HepG2 (cell line): ENCODE results near the gene GTF2I. TPM values are rescaled to one million over a fixed set of nuclear protein-coding genes. Genes with fewer than 3 reads are reported as not detected.

ENCODE experiments used
- CENPX ChIP-seq: sonication (generic); formaldehyde crosslinking; IDR thresholded peaks from 2 replicates; pipeline ENCODE4 v1.9.0; 2021; ENCODE audit warnings: mild to moderate bottlenecking, missing genetic modification reagents, moderate library complexity
- FOXK1 ChIP-seq: sonication (generic); formaldehyde crosslinking; IDR thresholded peaks from 2 replicates; pipeline ENCODE4 v1.4.0; 2020; ENCODE audit warnings: low read depth, missing genetic modification reagents, borderline replicate concordance
- HIVEP1 ChIP-seq: sonication (generic); formaldehyde crosslinking; IDR thresholded peaks from 2 replicates; pipeline ENCODE4 v1.4.0; 2020; ENCODE audit warnings: mild to moderate bottlenecking, missing genetic modification reagents
- HMGXB3 ChIP-seq: sonication (generic); formaldehyde crosslinking; IDR thresholded peaks from 2 replicates; pipeline ENCODE4 v1.4.0; 2020; ENCODE audit warnings: missing genetic modification reagents, borderline replicate concordance
- IRF9 ChIP-seq: sonication (generic); formaldehyde crosslinking; IDR thresholded peaks from 2 replicates; pipeline ENCODE4 v1.8.0; 2022; ENCODE audit warnings: missing genetic modification reagents, mild to moderate bottlenecking, borderline replicate concordance
- PRPF4 ChIP-seq: fragments of 200-400 bp; formaldehyde crosslinking; IDR thresholded peaks from 2 replicates; pipeline ENCODE4 v1.6.1; 2016; ENCODE audit warnings: low read length, low read depth; ENCODE audit not compliant: poor library complexity, severe bottlenecking
- RBAK ChIP-seq: sonication (generic); formaldehyde crosslinking; IDR thresholded peaks from 2 replicates; pipeline ENCODE4 v1.5.1; 2020; ENCODE audit warnings: mild to moderate bottlenecking, missing genetic modification reagents
- SCMH1 ChIP-seq: sonication (generic); formaldehyde crosslinking; IDR thresholded peaks from 2 replicates; pipeline ENCODE4 v1.9.0; 2021; ENCODE audit warnings: missing genetic modification reagents, mild to moderate bottlenecking, borderline replicate concordance
- SMC3 ChIP-seq: IDR thresholded peaks from 2 replicates; pipeline ENCODE4 v1.6.1; 2011; ENCODE audit warnings: low read length, improper control_type of control experiment
- SOX5 ChIP-seq: IDR thresholded peaks from 2 replicates; pipeline ENCODE4 v1.6.1; 2016; ENCODE audit warnings: borderline replicate concordance
- TBX2 ChIP-seq: sonication (generic); formaldehyde crosslinking; IDR thresholded peaks from 2 replicates; pipeline ENCODE4 v1.5.0; 2020; ENCODE audit warnings: missing genetic modification reagents, mild to moderate bottlenecking, borderline replicate concordance
- XRCC5 ChIP-seq: fragments of 200-400 bp; formaldehyde crosslinking; optimal IDR thresholded peaks from 2 replicates; pipeline ENCODE3; 2017; ENCODE audit warnings: mild to moderate bottlenecking, low read length
- ZFAT ChIP-seq: sonication (generic); formaldehyde crosslinking; conservative IDR thresholded peaks from 2 replicates; pipeline ENCODE4 v1.8.1; 2023; ENCODE audit warnings: missing genetic modification reagents, inconsistent platforms
- ZMYM3 ChIP-seq: sonication (generic); formaldehyde crosslinking; IDR thresholded peaks from 2 replicates; pipeline ENCODE4 v1.5.1; 2020; ENCODE audit warnings: mild to moderate bottlenecking, missing genetic modification reagents
- ZNF281 ChIP-seq: sonication (generic); formaldehyde crosslinking; IDR thresholded peaks from 2 replicates; pipeline ENCODE4 v1.4.0; 2020; ENCODE audit warnings: missing genetic modification reagents, borderline replicate concordance
- ZNF350 ChIP-seq: sonication (generic); formaldehyde crosslinking; IDR thresholded peaks from 2 replicates; pipeline ENCODE4 v1.4.0; 2020; ENCODE audit warnings: mild to moderate bottlenecking, low read depth, missing genetic modification reagents, borderline replicate concordance
- ZNF431 ChIP-seq: sonication (generic); formaldehyde crosslinking; IDR thresholded peaks from 2 replicates; pipeline ENCODE4 v1.9.0; 2022; ENCODE audit warnings: missing genetic modification reagents, low read depth, mild to moderate bottlenecking, borderline replicate concordance
- ZNF432 ChIP-seq: sonication (generic); formaldehyde crosslinking; IDR thresholded peaks from 2 replicates; pipeline ENCODE4 v1.5.0; 2020; ENCODE audit warnings: missing genetic modification reagents, mild to moderate bottlenecking, borderline replicate concordance
- ZNF713 ChIP-seq: sonication (generic); formaldehyde crosslinking; IDR thresholded peaks from 2 replicates; pipeline ENCODE4 v1.4.0; 2020; ENCODE audit warnings: mild to moderate bottlenecking, missing genetic modification reagents
- ZNF740 ChIP-seq: sonication (generic); formaldehyde crosslinking; IDR thresholded peaks from 2 replicates; pipeline ENCODE4 v1.4.0; 2020; ENCODE audit warnings: missing genetic modification reagents
- polyA plus RNA-seq, 8 experiments: library from polyadenylated mRNA; depleted of rRNA in 3 of 8; stranded (reverse) in 7 of 8; unstranded in 1 of 8; fragments of >200 nt; fragmentation: Illumina TruSeq in 4 of 8; extraction: Trizol in 4 of 8; gene quantifications; 2 replicates each; pipeline versions ENCODE4 v1.2.1 to v1.2.3, GENCODE V29; 2011 to 2016; ENCODE audit warnings: low read depth in 4 of 8, missing spikeins in 1 of 8, mixed read lengths in 1 of 8; ENCODE audit not compliant: insufficient read depth in 1 of 8
- total RNA-seq, 5 experiments: library from RNA; depleted of rRNA; stranded (reverse); fragments of >200 nt; fragmentation: Illumina TruSeq; extraction: Trizol; gene quantifications; 2 replicates each; pipeline ENCODE4 v1.2.3, GENCODE V29; 2016; ENCODE audit warnings: low read depth in 1 of 5

GTF2I gene
- total and polyA plus RNA-seq, 2 of the 13 experiments (the other 11 are each of a cell fraction or from before 2014, with no cell fraction given), result 74.6 to 125 TPM

DNA sequence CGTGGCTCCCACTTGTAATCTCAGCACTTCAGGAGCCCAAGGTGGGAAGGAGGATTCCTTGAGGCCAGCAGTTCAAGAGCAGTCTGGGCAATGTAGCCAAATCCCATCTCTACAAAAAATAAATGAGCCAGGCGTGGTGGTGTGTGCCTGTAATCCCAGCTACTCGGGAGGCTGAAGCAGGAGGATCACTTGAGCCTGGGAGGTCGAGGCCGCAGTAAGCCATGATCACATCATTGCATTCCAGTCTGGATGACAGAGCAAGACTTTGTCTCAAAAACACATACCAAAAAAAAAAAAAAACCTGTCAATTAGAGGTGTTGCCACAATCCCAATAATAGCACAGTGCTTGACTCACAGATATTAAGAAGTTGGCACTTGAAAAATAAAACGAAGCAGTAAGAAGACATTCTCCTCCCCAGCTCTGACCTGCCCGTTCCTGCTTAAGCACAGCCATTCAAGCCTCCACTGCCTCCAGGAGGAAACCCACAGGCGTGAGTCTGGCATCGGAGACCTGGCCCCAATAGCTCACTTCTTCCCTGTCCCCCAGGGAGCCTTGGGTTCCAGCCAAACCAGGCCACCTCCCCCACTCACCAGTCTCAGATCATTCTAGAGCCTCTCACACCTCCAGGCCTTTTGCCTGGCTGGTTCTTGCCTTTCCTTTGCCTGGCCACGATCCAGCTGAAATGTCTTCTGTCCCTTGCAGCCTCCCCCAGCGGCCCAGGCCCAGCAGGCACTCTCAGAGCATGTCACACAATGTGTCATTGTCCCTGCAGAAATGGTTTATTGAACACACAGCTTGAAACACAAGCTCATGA, 45.3 kb upstream of the GTF2I start (continued):
- TF ChIP-seq ZNF281 (peak; percentile 35; the same call in 1 of the 2 replicates), HIVEP1 (CRISPR knock-in tag) (0 out of 2 replicates have a peak, but pooled peaks have one; percentile 32), ZNF713 (CRISPR knock-in tag) (no peak), CENPX (CRISPR knock-in tag) (no peak), PRPF4 (no peak), ZFAT (no peak), ZNF740 (no peak), ZNF350 (CRISPR knock-in tag) (no peak), IRF9 (CRISPR knock-in tag) (0 out of 2 replicates have a peak, but pooled peaks have one; percentile 7), RBAK (CRISPR knock-in tag) (no peak), SMC3 (0 out of 2 replicates have a peak, but pooled peaks have one; percentile 2), SCMH1 (CRISPR knock-in tag) (no peak), SOX5 (peak; percentile 36; the same call in 1 of the 2 replicates), HMGXB3 (CRISPR knock-in tag) (no peak), XRCC5 (peak; percentile 48), ZMYM3 (0 out of 2 replicates have a peak, but pooled peaks have one; percentile 31), FOXK1 (CRISPR knock-in tag) (no peak), ZNF431 (CRISPR knock-in tag) (no peak), ZNF432 (no peak), TBX2 (CRISPR knock-in tag) (0 out of 2 replicates have a peak, but pooled peaks have one; percentile 27)
